WTC11 (cell line): Measurements from ENCODE around the gene COL1A1.

Experiments
- AFF4 ChIP-seq: sonication (generic); formaldehyde crosslinking; IDR thresholded peaks from 2 replicates; pipeline ENCODE4 v1.8.1; 2023; ENCODE audit warnings: mild to moderate bottlenecking, missing genetic modification reagents, borderline replicate concordance
- JUN ChIP-seq: sonication (generic); formaldehyde crosslinking; IDR thresholded peaks from 2 replicates; pipeline ENCODE4 v1.8.0; 2023; ENCODE audit warnings: mild to moderate bottlenecking, missing genetic modification reagents
- TF ChIP-seq, protein P1 (sequence below): fragments of 200-600 bp; IDR thresholded peaks from 2 replicates; pipeline ENCODE4 v1.8.0; 2022; ENCODE audit warnings: antibody characterized with exemption
- TF ChIP-seq, protein P2 (sequence below): sonication (generic); formaldehyde crosslinking; conservative IDR thresholded peaks from 2 replicates; pipeline ENCODE4 v1.8.1; 2023; ENCODE audit warnings: mild to moderate bottlenecking, low read depth, missing genetic modification reagents, moderate library complexity
- TF ChIP-seq, protein P3 (sequence below): sonication (generic); formaldehyde crosslinking; IDR thresholded peaks from 2 replicates; pipeline ENCODE4 v1.8.0; 2022; ENCODE audit warnings: missing genetic modification reagents

DNA sequence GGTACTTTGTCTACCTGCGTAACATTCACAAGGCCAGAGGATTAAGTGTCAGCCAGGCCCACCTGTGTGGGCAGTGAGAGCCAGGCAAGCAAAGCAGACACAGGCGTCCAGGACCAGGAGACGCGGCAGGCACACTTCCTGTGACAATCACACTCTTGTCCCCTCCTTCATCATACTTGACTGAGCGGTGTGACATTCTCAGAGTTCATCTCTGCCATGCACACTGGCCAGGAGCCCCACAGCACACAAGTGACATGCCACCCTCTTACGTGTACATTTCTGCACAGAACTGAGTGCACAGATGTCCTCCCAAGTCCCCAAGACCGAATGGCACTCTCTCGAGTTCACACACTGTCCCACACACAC, 59.7 kb downstream of the COL1A1 start:
- TF ChIP-seq, protein P1, sequence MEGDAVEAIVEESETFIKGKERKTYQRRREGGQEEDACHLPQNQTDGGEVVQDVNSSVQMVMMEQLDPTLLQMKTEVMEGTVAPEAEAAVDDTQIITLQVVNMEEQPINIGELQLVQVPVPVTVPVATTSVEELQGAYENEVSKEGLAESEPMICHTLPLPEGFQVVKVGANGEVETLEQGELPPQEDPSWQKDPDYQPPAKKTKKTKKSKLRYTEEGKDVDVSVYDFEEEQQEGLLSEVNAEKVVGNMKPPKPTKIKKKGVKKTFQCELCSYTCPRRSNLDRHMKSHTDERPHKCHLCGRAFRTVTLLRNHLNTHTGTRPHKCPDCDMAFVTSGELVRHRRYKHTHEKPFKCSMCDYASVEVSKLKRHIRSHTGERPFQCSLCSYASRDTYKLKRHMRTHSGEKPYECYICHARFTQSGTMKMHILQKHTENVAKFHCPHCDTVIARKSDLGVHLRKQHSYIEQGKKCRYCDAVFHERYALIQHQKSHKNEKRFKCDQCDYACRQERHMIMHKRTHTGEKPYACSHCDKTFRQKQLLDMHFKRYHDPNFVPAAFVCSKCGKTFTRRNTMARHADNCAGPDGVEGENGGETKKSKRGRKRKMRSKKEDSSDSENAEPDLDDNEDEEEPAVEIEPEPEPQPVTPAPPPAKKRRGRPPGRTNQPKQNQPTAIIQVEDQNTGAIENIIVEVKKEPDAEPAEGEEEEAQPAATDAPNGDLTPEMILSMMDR, result no peak
- no peak for TF ChIP-seq AFF4 (CRISPR knock-in tag)
- no peak for TF ChIP-seq JUN (CRISPR knock-in tag)
- TF ChIP-seq, protein P2, sequence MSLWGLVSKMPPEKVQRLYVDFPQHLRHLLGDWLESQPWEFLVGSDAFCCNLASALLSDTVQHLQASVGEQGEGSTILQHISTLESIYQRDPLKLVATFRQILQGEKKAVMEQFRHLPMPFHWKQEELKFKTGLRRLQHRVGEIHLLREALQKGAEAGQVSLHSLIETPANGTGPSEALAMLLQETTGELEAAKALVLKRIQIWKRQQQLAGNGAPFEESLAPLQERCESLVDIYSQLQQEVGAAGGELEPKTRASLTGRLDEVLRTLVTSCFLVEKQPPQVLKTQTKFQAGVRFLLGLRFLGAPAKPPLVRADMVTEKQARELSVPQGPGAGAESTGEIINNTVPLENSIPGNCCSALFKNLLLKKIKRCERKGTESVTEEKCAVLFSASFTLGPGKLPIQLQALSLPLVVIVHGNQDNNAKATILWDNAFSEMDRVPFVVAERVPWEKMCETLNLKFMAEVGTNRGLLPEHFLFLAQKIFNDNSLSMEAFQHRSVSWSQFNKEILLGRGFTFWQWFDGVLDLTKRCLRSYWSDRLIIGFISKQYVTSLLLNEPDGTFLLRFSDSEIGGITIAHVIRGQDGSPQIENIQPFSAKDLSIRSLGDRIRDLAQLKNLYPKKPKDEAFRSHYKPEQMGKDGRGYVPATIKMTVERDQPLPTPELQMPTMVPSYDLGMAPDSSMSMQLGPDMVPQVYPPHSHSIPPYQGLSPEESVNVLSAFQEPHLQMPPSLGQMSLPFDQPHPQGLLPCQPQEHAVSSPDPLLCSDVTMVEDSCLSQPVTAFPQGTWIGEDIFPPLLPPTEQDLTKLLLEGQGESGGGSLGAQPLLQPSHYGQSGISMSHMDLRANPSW (CRISPR knock-in tag), result no peak
- TF ChIP-seq, protein P3, sequence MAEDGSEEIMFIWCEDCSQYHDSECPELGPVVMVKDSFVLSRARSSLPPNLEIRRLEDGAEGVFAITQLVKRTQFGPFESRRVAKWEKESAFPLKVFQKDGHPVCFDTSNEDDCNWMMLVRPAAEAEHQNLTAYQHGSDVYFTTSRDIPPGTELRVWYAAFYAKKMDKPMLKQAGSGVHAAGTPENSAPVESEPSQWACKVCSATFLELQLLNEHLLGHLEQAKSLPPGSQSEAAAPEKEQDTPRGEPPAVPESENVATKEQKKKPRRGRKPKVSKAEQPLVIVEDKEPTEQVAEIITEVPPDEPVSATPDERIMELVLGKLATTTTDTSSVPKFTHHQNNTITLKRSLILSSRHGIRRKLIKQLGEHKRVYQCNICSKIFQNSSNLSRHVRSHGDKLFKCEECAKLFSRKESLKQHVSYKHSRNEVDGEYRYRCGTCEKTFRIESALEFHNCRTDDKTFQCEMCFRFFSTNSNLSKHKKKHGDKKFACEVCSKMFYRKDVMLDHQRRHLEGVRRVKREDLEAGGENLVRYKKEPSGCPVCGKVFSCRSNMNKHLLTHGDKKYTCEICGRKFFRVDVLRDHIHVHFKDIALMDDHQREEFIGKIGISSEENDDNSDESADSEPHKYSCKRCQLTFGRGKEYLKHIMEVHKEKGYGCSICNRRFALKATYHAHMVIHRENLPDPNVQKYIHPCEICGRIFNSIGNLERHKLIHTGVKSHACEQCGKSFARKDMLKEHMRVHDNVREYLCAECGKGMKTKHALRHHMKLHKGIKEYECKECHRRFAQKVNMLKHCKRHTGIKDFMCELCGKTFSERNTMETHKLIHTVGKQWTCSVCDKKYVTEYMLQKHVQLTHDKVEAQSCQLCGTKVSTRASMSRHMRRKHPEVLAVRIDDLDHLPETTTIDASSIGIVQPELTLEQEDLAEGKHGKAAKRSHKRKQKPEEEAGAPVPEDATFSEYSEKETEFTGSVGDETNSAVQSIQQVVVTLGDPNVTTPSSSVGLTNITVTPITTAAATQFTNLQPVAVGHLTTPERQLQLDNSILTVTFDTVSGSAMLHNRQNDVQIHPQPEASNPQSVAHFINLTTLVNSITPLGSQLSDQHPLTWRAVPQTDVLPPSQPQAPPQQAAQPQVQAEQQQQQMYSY (CRISPR knock-in tag), result no peak
